ENCODE results near the gene ADGRF5.

DNA sequence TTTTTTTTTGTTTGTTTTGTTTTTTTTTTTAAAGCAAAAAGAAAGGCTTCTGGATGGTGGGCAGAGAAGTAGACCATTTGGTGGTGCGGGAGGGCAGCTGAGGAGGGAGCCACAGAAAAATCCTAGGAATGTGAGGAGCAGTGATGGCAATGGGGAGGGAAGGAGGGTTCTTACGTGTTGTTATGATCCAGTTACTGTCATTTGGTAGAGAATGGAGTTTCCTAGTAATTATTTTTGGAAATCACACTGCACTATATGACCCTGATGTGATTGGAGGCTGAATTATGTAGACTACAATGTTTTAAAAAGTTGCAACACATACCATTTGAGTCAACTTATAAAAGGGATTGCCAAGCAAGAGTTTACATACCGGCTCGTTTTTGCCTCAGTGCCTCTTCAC is 22.1 kb downstream of the ADGRF5 start:
- TF ChIP-seq, protein P1, sequence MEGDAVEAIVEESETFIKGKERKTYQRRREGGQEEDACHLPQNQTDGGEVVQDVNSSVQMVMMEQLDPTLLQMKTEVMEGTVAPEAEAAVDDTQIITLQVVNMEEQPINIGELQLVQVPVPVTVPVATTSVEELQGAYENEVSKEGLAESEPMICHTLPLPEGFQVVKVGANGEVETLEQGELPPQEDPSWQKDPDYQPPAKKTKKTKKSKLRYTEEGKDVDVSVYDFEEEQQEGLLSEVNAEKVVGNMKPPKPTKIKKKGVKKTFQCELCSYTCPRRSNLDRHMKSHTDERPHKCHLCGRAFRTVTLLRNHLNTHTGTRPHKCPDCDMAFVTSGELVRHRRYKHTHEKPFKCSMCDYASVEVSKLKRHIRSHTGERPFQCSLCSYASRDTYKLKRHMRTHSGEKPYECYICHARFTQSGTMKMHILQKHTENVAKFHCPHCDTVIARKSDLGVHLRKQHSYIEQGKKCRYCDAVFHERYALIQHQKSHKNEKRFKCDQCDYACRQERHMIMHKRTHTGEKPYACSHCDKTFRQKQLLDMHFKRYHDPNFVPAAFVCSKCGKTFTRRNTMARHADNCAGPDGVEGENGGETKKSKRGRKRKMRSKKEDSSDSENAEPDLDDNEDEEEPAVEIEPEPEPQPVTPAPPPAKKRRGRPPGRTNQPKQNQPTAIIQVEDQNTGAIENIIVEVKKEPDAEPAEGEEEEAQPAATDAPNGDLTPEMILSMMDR (conservative IDR thresholded peaks at IDR 0.05; ENCODE audit: low read length), result no peak
- TF ChIP-seq EZH2phosphoT487 (IDR thresholded peaks at IDR 0.05; ENCODE audit: borderline replicate concordance), result no peak

All from Loucy (cell line).